Kidney (tissue), 14 donors: Measurements from ENCODE around the gene CCDC88C. TPM values are rescaled to one million over a fixed set of nuclear protein-coding genes. Genes with fewer than 3 reads are reported as not detected.
A peak's percentile ranks its signal among the peaks of the same experiment; 100 is the strongest.

Source experiments
- DNase-seq, 5 donors: peaks; one replicate each; pipeline ENCODE4 v3.0.0-alpha.2; 2013 to 2020
- FAIRE-seq: peaks from 2 replicates; lab custom pipeline; 2012; peaks lifted over from hg19 to GRCh38; lab: Jason Lieb, UNC
- H3K27ac ChIP-seq, 2 donors: one replicate each; pipeline ENCODE4 v1.7.0; 2013; ENCODE audit warnings: low read depth in 2 of 2, low read length in 2 of 2, inconsistent platforms in 1 of 2
- H3K27me3 ChIP-seq: one replicate; pipeline ENCODE4 v1.7.1; 2013; ENCODE audit warnings: low read length, inconsistent platforms; ENCODE audit not compliant: control insufficient read depth, insufficient read depth
- H3K36me3 ChIP-seq, 3 donors: one replicate each; pipeline versions ENCODE4 v1.7.0 to v1.7.1; 2013; ENCODE audit warnings: low read length in 3 of 3, control low read depth in 1 of 3, inconsistent platforms in 1 of 3; ENCODE audit not compliant: insufficient read depth in 3 of 3, control insufficient read depth in 2 of 3
- H3K4me1 ChIP-seq, 3 donors: one replicate each; pipeline versions ENCODE4 v1.7.0 to v1.7.1; 2013; ENCODE audit warnings: low read length in 3 of 3, inconsistent platforms in 1 of 3, low read depth in 1 of 3; ENCODE audit not compliant: control insufficient read depth in 2 of 3, insufficient read depth in 2 of 3
- H3K4me3 ChIP-seq, 3 donors: one replicate each; pipeline versions ENCODE4 v1.7.0 to v1.8.1; 2013; ENCODE audit warnings: low read length in 3 of 3, control low read depth in 1 of 3, inconsistent platforms in 1 of 3
- H3K9ac ChIP-seq, 3 donors: one replicate each; pipeline versions ENCODE4 v1.7.0 to v1.7.1; 2013; ENCODE audit warnings: low read length in 3 of 3, control low read depth in 1 of 3, inconsistent platforms in 1 of 3
- H3K9me3 ChIP-seq, 3 donors: one replicate each; pipeline versions ENCODE4 v1.7.0 to v1.7.1; 2013; ENCODE audit warnings: low read length in 3 of 3, control low read depth in 1 of 3, inconsistent platforms in 1 of 3; ENCODE audit not compliant: control insufficient read depth in 2 of 3, insufficient read depth in 1 of 3
- intact Hi-C: fragments of 100-400 bp; cut with DNase I; formaldehyde crosslinking; loops from one replicate; pipeline ENCODE4 v1.11.1; 2022
- polyA plus RNA-seq: library from polyadenylated mRNA; stranded (reverse); fragments of 350-450 nt; fragmentation: Illumina TruSeq; extraction: RNeasy Lipid Tissue Mini Kit (QIAGEN cat#74804); gene quantifications from one replicate; pipeline ENCODE4 v1.2.3, GENCODE V29; 2014; ENCODE audit warnings: low read depth, low replicate concordance; ENCODE audit not compliant: insufficient read depth
- total RNA-seq: library from RNA; stranded (reverse); fragmentation: NEBNext Ultra II Directional; extraction: Animal tissue kit (Norgen Biotek cat#: 25700); gene quantifications from one replicate; pipeline ENCODE4 v1.2.1, GENCODE V29; 2021
- TF ChIP-seq, protein P1 (sequence below): IDR thresholded peaks from 3 replicates; pipeline ENCODE4 v1.5.1; 2012; ENCODE audit warnings: mild to moderate bottlenecking, moderate library complexity, borderline replicate concordance; ENCODE audit not compliant: insufficient read depth; ENCODE audit errors: extremely low read depth
- donor health status: control.
- donor health status: control.
- donor health status: control.
- donor health status: control.
- donor health status: control.
- donor health status: DM: yes; HTN: yes; CAD: no.
- donor health status: Normal renal cell carcinoma (clear cell type).

The CCDC88C gene
- total and polyA plus RNA-seq, 2 donors from 2014 or later: 6.6 to 32.8 TPM

DNA sequence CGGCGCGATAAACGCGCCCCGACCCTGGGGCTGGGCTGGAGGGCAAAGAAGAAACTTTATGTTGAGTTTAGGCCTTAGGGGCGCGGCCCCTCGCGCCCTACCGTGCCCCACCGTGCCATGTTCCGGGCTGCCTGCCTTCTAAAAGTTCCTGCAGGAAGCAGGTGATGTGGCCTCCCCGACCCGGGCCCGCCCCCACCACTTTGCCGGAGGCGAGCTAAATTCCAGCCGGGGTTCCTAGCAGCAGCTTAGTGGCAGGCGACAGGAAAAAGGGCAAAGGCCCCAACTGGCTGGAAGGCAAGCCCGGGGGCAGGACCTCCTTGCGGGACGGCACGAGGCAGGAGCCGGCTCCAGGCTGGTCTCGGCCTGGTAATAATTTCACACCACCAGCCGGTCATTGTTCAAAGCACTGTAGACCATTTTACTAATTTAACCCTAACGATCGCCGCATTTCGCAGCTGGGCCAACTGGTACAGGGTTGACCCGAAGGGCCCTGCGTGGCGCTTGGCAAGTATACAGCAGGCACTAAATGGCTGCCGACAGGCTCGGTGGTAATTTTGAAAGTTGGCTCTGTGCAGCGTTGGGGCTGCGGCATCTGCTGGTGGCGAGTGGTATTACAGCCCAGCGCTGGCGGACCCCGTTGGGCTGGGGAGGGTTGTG is 895 bp upstream of the CCDC88C start:
- Histone ChIP-seq H3K9ac (peak overlapping the region in 1 of 3 donors; percentile 15), H3K4me1 (peaks cover 6 to 22% (median 8%) of the 10 kb centered on the region in 3 donors), H3K4me3 (peak overlapping the region in 2 of 3 donors; percentile 56 to 60), H3K36me3 (no peaks in the 10 kb centered on the region), H3K27ac (peak overlapping the region in 1 of 2 donors; percentile 51), H3K27me3 (no peaks in the 10 kb centered on the region), H3K9me3 (no peaks in the 10 kb centered on the region)
- intact Hi-C loops: loop anchor here (5.0 kb wide), 1 partner anchor 91 kb away; no protein-coding TSS in a partner anchor
- no peak for FAIRE-seq
- DNase-seq: peak; percentile 67 to 88 (median 74)
- TF ChIP-seq, protein P1, sequence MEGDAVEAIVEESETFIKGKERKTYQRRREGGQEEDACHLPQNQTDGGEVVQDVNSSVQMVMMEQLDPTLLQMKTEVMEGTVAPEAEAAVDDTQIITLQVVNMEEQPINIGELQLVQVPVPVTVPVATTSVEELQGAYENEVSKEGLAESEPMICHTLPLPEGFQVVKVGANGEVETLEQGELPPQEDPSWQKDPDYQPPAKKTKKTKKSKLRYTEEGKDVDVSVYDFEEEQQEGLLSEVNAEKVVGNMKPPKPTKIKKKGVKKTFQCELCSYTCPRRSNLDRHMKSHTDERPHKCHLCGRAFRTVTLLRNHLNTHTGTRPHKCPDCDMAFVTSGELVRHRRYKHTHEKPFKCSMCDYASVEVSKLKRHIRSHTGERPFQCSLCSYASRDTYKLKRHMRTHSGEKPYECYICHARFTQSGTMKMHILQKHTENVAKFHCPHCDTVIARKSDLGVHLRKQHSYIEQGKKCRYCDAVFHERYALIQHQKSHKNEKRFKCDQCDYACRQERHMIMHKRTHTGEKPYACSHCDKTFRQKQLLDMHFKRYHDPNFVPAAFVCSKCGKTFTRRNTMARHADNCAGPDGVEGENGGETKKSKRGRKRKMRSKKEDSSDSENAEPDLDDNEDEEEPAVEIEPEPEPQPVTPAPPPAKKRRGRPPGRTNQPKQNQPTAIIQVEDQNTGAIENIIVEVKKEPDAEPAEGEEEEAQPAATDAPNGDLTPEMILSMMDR: peak; percentile 94

DNA sequence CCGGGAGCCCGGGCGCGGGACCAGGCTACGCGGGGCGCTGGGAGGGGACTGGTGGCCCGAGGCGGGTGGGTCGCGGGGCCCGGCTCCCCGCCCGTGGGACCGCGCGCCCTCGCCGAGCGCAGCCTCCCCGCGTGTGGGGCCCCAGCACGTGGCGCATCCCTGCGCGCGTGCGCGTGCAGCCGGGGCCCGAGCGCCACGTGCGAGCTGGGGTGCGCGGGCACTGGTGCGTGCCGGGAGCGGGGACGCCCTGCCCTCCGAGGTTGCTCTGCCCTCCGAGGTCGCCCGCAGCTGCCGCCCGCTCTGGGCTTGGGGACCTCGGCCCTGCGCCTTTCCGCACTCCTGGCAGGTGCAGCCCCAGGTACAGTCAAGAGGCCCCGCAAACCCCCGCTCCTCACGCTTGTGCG is 365 bp upstream of the CCDC88C start:
- Histone ChIP-seq H3K4me1 (peaks cover 8 to 22% (median 8%) of the 10 kb centered on the region in 3 donors), H3K4me3 (peak overlapping the region in 2 of 3 donors; percentile 56 to 60), H3K9me3 (no peaks in the 10 kb centered on the region), H3K36me3 (no peaks in the 10 kb centered on the region), H3K27ac (peak overlapping the region in 1 of 2 donors; percentile 51), H3K27me3 (no peaks in the 10 kb centered on the region), H3K9ac (no peak overlapping the region)
- FAIRE-seq (no peak), DNase-seq (peak in 2 of 5 donors; percentile 61 to 79)
- TF ChIP-seq, protein P1: no peak
- intact Hi-C loops: loop anchor here (5.0 kb wide), 1 partner anchor 91 kb away; no protein-coding TSS in a partner anchor

DNA sequence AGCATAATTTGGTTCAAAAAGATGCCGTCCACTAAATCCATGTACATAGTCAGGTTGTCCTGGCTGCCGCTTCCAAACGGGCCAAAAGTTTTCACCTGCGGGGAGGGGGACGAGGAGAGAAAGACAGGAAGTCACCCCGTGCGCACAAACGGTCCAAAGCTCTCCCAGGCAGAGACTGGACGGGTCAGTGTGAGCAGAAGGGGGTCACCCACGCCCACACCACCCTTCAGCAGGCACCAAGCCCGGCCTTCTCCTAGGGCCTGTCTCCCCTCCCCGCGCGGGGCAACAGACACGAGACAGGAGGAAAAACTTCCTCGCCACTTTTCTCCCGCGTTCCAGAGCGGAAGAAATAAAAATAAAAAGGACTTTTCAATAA is 888 bp downstream of the CCDC88C start:
- Histone ChIP-seq H3K4me1 (peaks cover 8 to 22% (median 10%) of the 10 kb centered on the region in 3 donors), H3K36me3 (no peaks in the 10 kb centered on the region), H3K4me3 (peak overlapping the region; percentile 42 to 75 (median 60)), H3K9me3 (no peaks in the 10 kb centered on the region), H3K27me3 (no peaks in the 10 kb centered on the region), H3K9ac (peak overlapping the region in 2 of 3 donors; percentile 21 to 53), H3K27ac (peak overlapping the region; percentile 41 to 64)
- DNase-seq (peak in 3 of 5 donors; percentile 56 to 82 (median 69)), FAIRE-seq (no peak)
- TF ChIP-seq, protein P1: no peak
- intact Hi-C loops: loop anchor here (5.0 kb wide), 1 partner anchor 89 kb away; no protein-coding TSS in a partner anchor
